ENCODE measurements around the gene CUEDC1. TPM values are rescaled to one million over a fixed set of nuclear protein-coding genes. Genes with fewer than 3 reads are reported as not detected.

The CUEDC1 gene
- total RNA-seq, 1 donor = 25.7 TPM

DNA sequence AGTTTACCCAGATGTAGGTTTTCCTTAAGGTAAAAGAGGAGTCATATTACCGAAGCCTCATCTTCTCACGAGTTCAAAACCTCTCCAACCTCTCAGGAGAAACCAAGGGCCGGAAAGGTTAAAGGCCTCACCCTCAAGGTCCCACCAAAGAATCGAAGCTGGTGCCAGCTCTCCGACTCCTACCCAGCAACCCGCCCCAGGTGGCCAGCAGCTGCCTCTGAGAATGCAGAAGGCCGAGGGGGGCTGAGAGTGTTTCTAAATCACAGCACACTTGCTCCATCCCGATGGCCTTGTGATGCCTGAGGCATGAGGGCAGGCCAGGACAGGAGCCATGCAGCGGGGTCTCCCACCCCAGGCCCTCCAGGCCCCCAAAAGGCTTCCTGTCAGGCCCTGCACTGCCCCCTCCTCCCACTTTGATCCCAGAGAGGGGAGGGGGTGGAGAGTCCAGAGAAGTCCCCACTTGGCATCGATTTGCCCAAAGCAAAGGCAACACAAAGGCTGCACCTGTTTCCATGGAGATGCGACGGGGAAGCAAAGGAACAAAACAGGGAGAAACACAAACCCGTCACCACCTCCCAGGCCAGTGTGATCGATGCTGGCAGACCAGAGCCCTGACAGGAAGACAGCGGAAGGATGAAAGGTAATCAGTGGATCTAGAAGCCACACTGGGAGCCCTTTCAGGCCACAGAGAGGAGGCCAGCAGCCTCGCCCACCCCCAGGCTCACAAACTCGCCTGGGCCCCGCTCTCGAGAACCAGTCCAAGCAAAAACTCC is 39.0 kb downstream of the CUEDC1 start:
- DNase-seq (ENCODE audit: low read depth) = no peak
- TF ChIP-seq, protein P1, sequence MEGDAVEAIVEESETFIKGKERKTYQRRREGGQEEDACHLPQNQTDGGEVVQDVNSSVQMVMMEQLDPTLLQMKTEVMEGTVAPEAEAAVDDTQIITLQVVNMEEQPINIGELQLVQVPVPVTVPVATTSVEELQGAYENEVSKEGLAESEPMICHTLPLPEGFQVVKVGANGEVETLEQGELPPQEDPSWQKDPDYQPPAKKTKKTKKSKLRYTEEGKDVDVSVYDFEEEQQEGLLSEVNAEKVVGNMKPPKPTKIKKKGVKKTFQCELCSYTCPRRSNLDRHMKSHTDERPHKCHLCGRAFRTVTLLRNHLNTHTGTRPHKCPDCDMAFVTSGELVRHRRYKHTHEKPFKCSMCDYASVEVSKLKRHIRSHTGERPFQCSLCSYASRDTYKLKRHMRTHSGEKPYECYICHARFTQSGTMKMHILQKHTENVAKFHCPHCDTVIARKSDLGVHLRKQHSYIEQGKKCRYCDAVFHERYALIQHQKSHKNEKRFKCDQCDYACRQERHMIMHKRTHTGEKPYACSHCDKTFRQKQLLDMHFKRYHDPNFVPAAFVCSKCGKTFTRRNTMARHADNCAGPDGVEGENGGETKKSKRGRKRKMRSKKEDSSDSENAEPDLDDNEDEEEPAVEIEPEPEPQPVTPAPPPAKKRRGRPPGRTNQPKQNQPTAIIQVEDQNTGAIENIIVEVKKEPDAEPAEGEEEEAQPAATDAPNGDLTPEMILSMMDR (IDR thresholded peaks at IDR 0.05; ENCODE audit: insufficient read depth, low read length) = no peak
- no peak overlapping the region for H3K4me3 ChIP-seq (ENCODE audit: low read depth, low read length)

- DNase-seq (ENCODE audit: low read depth) = peak; percentile 27
- no peak overlapping the region for H3K4me3 ChIP-seq (ENCODE audit: low read depth, low read length)
- TF ChIP-seq, protein P1 (IDR thresholded peaks at IDR 0.05; ENCODE audit: insufficient read depth, low read length) = no peak
These were observed 39.7 kb downstream of the CUEDC1 start for GRCh38 chr17:57915544-57915943.

GRCh38 chr17:57914273-57915142 is 40.7 kb downstream of the CUEDC1 start:
- DNase-seq (ENCODE audit: low read depth) = no peak
- TF ChIP-seq, protein P1 (IDR thresholded peaks at IDR 0.05; ENCODE audit: insufficient read depth, low read length) = no peak
- no peak overlapping the region for H3K4me3 ChIP-seq (ENCODE audit: low read depth, low read length)

- no peak overlapping the region for H3K4me3 ChIP-seq (ENCODE audit: low read depth, low read length)
- TF ChIP-seq, protein P1 (IDR thresholded peaks at IDR 0.05; ENCODE audit: insufficient read depth, low read length) = no peak
- DNase-seq (ENCODE audit: low read depth) = peak; percentile 40
These were observed 41.5 kb downstream of the CUEDC1 start for GRCh38 chr17:57913575-57914272.

DNA sequence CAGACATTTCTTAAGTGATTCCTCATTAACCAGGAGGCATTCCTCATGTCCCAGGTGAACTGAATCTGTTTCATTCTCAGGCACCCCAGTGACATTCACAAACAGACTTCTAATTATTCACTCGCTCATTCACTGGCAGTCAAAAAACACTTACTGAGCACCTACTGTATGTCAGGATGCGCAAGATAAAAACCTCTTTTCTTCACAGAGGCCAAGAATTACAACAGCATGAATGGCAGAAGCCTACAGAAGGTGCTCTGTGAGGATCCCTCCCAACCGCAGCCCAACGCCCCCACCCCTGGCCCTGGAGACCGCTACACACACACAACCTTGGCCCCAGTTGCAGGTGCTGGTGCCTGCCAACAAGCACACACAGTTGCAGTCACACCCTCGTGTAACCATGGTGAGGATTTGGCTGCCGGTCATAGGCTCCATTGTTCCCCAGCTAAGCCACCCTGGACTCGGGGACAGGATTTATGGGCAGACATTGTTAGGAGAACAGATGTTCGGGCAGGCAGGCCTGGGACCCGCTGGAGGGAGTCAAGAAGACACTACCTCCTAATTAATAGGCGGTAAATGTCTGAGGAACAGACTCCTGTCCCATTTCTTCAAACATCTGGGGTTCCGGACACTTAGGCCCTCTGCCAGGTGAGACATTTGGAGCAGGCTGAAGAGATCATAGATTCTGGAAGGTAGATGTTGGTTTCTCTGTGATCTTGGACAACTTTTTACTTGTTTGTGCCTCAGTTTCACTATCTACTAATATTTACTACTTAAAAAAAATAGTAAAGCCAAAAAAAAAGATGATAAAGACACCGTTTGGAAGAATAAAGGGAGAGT is 43.2 kb downstream of the CUEDC1 start:
- peak; percentile 89 for DNase-seq (ENCODE audit: low read depth)

More for the DNA sequence above, 43.2 kb downstream of the CUEDC1 start:
- H3K4me3 ChIP-seq (ENCODE audit: low read depth, low read length) = no peak overlapping the region
- TF ChIP-seq, protein P1 (IDR thresholded peaks at IDR 0.05; ENCODE audit: insufficient read depth, low read length) = no peak
